ENCODE measurements around the gene SLC17A9.

DNA sequence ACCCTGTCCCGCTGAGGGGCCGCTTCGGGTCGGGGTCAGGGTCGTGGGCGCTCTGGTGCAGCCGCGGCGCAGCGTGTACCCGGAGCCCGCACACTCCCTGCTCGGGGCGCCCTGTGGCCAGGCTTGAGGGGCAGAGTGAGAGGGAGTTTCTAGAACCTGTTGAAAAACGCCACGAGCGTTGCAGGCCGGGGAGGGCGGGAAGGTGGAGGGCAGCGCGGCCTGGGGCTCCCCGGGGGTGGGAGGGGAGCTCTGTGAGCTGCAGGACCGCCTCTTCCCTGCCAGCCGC lies 54.8 kb downstream of the SLC17A9 start:
- TF ChIP-seq POLR2A (IDR thresholded peaks at IDR 0.05; ENCODE audit: low read length), result no peak
- no peak for TF ChIP-seq GATA1 (IDR thresholded peaks at IDR 0.05; ENCODE audit: low read depth, low read length)
